Activated CD8-positive, alpha-beta memory T cell treated with anti-CD3 and anti-CD28 coated beads for 4 hours (primary cell): Measurements from ENCODE around the gene FLNA.
"Not testable (repeated sequence)": the region's sequence is repeated elsewhere in the genome, so short reads cannot be mapped to it uniquely, and the experiment has no call there.

Experiments
- DNase-seq, 2 donors: peaks; one replicate each; pipeline ENCODE4 v3.0.0-alpha.2; 2020; ENCODE audit warnings: low read depth in 2 of 2

The FLNA gene

GRCh38 chrX:154374313-154375155 is at the start of gene FLNA:
TSS of gene FLNA (minus strand) at chrX:154374634. CDS start at chrX:154371245, 3,389 bp downstream.
- no peak for DNase-seq

GRCh38 chrX:154420402-154420756 is 45.9 kb upstream of the FLNA start:
- no peak for DNase-seq

GRCh38 chrX:154419688-154420401 is 45.4 kb upstream of the FLNA start:
- DNase-seq, result no peak

- DNase-seq, result no peak
These were observed 44.8 kb upstream of the FLNA start for GRCh38 chrX:154419189-154419588.

- no peak for DNase-seq
These were observed 42.7 kb upstream of the FLNA start for GRCh38 chrX:154417157-154417556.

GRCh38 chrX:154413142-154413541 is 38.7 kb upstream of the FLNA start:
- no peak for DNase-seq

- DNase-seq, result no peak
These were observed 38.0 kb upstream of the FLNA start for GRCh38 chrX:154412468-154412867.

- no peak for DNase-seq
These were observed 37.5 kb upstream of the FLNA start for GRCh38 chrX:154411981-154412340.

- no peak for DNase-seq
These were observed 34.9 kb upstream of the FLNA start, which contains the start of gene DNASE1L1 for GRCh38 chrX:154409222-154409871. TSS of gene DNASE1L1 (minus strand) at chrX:154409254. CDS start at chrX:154405568, 3,686 bp downstream.

GRCh38 chrX:154408659-154409221 is 34.3 kb upstream of the FLNA start:
- no peak for DNase-seq

GRCh38 chrX:154404625-154405192 is 30.3 kb upstream of the FLNA start:
- no peak for DNase-seq

- no peak for DNase-seq
These were observed 29.4 kb upstream of the FLNA start for GRCh38 chrX:154403858-154404257.

GRCh38 chrX:154403192-154403591 is 28.8 kb upstream of the FLNA start:
- DNase-seq, result no peak

- DNase-seq, result no peak
These were observed 28.2 kb upstream of the FLNA start for GRCh38 chrX:154402622-154403127.

- DNase-seq, result no peak
These were observed 27.6 kb upstream of the FLNA start for GRCh38 chrX:154401918-154402621.

- DNase-seq, result no peak
These were observed 26.8 kb upstream of the FLNA start for GRCh38 chrX:154401045-154401799.

GRCh38 chrX:154400369-154400817 is 26.0 kb upstream of the FLNA start:
- DNase-seq, result not testable (repeated sequence)

GRCh38 chrX:154399527-154400368 is 25.3 kb upstream of the FLNA start:
- DNase-seq, result no peak
